ENCODE data around the gene POLR3F. TPM values are rescaled to one million over a fixed set of nuclear protein-coding genes. Genes with fewer than 3 reads are reported as not detected.

The POLR3F gene
- total and polyA plus RNA-seq, 9 of the 15 experiments (the other 6 are each of a cell fraction or from before 2014, with no cell fraction given) = 7.0 to 15.0 (median 9.6) TPM

- TF ChIP-seq, protein P1, sequence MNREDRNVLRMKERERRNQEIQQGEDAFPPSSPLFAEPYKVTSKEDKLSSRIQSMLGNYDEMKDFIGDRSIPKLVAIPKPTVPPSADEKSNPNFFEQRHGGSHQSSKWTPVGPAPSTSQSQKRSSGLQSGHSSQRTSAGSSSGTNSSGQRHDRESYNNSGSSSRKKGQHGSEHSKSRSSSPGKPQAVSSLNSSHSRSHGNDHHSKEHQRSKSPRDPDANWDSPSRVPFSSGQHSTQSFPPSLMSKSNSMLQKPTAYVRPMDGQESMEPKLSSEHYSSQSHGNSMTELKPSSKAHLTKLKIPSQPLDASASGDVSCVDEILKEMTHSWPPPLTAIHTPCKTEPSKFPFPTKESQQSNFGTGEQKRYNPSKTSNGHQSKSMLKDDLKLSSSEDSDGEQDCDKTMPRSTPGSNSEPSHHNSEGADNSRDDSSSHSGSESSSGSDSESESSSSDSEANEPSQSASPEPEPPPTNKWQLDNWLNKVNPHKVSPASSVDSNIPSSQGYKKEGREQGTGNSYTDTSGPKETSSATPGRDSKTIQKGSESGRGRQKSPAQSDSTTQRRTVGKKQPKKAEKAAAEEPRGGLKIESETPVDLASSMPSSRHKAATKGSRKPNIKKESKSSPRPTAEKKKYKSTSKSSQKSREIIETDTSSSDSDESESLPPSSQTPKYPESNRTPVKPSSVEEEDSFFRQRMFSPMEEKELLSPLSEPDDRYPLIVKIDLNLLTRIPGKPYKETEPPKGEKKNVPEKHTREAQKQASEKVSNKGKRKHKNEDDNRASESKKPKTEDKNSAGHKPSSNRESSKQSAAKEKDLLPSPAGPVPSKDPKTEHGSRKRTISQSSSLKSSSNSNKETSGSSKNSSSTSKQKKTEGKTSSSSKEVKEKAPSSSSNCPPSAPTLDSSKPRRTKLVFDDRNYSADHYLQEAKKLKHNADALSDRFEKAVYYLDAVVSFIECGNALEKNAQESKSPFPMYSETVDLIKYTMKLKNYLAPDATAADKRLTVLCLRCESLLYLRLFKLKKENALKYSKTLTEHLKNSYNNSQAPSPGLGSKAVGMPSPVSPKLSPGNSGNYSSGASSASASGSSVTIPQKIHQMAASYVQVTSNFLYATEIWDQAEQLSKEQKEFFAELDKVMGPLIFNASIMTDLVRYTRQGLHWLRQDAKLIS (CRISPR knock-in tag; IDR thresholded peaks at IDR 0.05) = peak; percentile 40; the same call in 1 of the 2 replicates
- TF ChIP-seq, protein P2, sequence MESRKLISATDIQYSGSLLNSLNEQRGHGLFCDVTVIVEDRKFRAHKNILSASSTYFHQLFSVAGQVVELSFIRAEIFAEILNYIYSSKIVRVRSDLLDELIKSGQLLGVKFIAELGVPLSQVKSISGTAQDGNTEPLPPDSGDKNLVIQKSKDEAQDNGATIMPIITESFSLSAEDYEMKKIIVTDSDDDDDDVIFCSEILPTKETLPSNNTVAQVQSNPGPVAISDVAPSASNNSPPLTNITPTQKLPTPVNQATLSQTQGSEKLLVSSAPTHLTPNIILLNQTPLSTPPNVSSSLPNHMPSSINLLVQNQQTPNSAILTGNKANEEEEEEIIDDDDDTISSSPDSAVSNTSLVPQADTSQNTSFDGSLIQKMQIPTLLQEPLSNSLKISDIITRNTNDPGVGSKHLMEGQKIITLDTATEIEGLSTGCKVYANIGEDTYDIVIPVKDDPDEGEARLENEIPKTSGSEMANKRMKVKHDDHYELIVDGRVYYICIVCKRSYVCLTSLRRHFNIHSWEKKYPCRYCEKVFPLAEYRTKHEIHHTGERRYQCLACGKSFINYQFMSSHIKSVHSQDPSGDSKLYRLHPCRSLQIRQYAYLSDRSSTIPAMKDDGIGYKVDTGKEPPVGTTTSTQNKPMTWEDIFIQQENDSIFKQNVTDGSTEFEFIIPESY (CRISPR knock-in tag; IDR thresholded peaks at IDR 0.05) = no peak
- no peak; the same call in 1 of the 2 replicates for TF ChIP-seq TOE1 (IDR thresholded peaks at IDR 0.05; ENCODE audit: borderline replicate concordance)
- TF ChIP-seq TOE1 (CRISPR knock-in tag; IDR thresholded peaks at IDR 0.05; ENCODE audit: borderline replicate concordance, low read depth) = no peak
- TF ChIP-seq, protein P3, sequence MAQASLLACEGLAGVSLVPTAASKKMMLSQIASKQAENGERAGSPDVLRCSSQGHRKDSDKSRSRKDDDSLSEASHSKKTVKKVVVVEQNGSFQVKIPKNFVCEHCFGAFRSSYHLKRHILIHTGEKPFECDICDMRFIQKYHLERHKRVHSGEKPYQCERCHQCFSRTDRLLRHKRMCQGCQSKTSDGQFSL (CRISPR knock-in tag; IDR thresholded peaks at IDR 0.05) = no peak
- TF ChIP-seq, protein P3 (tag; IDR thresholded peaks at IDR 0.05) = no peak
- peak; percentile 55 for TF ChIP-seq ASH1L (IDR thresholded peaks at IDR 0.05; ENCODE audit: borderline replicate concordance, low read depth, partially characterized antibody)
- TF ChIP-seq MTA2 (IDR thresholded peaks at IDR 0.05; ENCODE audit: low read depth) = no peak
- no peak for TF ChIP-seq ZNF143 (CRISPR knock-in tag; IDR thresholded peaks at IDR 0.05)
- no peak for TF ChIP-seq CAMTA2 (CRISPR knock-in tag; conservative IDR thresholded peaks at IDR 0.05)
- TF ChIP-seq, protein P4, sequence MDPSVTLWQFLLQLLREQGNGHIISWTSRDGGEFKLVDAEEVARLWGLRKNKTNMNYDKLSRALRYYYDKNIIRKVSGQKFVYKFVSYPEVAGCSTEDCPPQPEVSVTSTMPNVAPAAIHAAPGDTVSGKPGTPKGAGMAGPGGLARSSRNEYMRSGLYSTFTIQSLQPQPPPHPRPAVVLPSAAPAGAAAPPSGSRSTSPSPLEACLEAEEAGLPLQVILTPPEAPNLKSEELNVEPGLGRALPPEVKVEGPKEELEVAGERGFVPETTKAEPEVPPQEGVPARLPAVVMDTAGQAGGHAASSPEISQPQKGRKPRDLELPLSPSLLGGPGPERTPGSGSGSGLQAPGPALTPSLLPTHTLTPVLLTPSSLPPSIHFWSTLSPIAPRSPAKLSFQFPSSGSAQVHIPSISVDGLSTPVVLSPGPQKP (CRISPR knock-in tag; IDR thresholded peaks at IDR 0.05) = no peak
- TF ChIP-seq CTBP1 (IDR thresholded peaks at IDR 0.05; ENCODE audit: borderline replicate concordance) = peak; percentile 60; the same call in 1 of the 2 replicates
- TF ChIP-seq ARID2 (IDR thresholded peaks at IDR 0.05) = no peak
- peak in 1 of 2 experiments; percentile 68 for TF ChIP-seq E2F6 (IDR thresholded peaks at IDR 0.05; ENCODE audit: borderline replicate concordance in 1 of 2, extremely low read depth in 1 of 2, insufficient read depth in 1 of 2, insufficient read length in 1 of 2, low read depth in 1 of 2, low read length in 1 of 2, poor library complexity in 1 of 2, severe bottlenecking in 1 of 2)
- TF ChIP-seq CREB1 (IDR thresholded peaks at IDR 0.05) = peak; percentile 78; the same call in 1 of the 2 replicates
- peak; percentile 85 for TF ChIP-seq CREB1 (CRISPR knock-in tag; IDR thresholded peaks at IDR 0.05)
- TF ChIP-seq PHF20 (IDR thresholded peaks at IDR 0.05; ENCODE audit: partially characterized antibody) = peak; percentile 67
These were observed 40.3 kb downstream of the POLR3F start, which contains the start of gene SEC23B (continued) for GRCh38 chr20:18507218-18508191.
